SK-MEL-5 (cell line): ENCODE data around the gene LSP1. TPM values are rescaled to one million over a fixed set of nuclear protein-coding genes. Genes with fewer than 3 reads are reported as not detected.

Experiments
- DNase-seq: peaks from one replicate; pipeline ENCODE4 v3.0.0-alpha.2; 2016; ENCODE audit warnings: low read depth, low spot score
- in situ Hi-C: cut with HindIII; loops from 2 replicates; pipeline ENCODE4 v1.10.0; 2016; ENCODE audit warnings: low sequenced_read_pairs, high pct_unique_total_duplicates, low pct_unique_long_range_greater_than_20kb
- total RNA-seq: library from RNA; depleted of rRNA; stranded (reverse); fragments of >200 nt; shearing (Covaris generic); gene quantifications from 2 replicates; pipeline ENCODE4 v1.2.3, GENCODE V29; 2014

Gene LSP1
- total RNA-seq, 1 experiment from 2014 or later, result not detected

GRCh38 chr11:1832211-1832919 is 20.5 kb upstream of the LSP1 start:
- DNase-seq, result peak; percentile 24
- in situ Hi-C loops, result no loop called here

DNA sequence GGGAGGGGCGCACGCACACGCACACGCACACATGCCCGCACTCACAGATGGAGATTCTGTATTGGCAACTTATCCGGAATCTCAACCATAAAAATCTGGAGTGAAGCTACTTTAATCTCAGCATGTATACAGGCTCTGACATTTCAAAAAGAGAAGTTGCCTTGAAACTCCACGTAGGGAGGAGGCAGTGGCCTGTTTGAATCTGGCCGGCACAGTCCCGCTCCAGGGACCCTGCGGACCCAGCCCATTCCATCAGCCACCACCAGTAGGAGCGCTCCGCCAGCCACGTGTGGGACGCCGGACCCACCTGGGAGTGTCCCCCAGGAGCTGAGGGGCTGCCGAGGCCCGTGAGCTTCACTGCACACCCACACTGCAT is 20.0 kb upstream of the LSP1 start:
- in situ Hi-C loops, result no loop called here
- DNase-seq, result no peak

GRCh38 chr11:1834062-1834610 is 18.7 kb upstream of the LSP1 start:
- DNase-seq, result no peak
- in situ Hi-C loops, result no loop called here

DNA sequence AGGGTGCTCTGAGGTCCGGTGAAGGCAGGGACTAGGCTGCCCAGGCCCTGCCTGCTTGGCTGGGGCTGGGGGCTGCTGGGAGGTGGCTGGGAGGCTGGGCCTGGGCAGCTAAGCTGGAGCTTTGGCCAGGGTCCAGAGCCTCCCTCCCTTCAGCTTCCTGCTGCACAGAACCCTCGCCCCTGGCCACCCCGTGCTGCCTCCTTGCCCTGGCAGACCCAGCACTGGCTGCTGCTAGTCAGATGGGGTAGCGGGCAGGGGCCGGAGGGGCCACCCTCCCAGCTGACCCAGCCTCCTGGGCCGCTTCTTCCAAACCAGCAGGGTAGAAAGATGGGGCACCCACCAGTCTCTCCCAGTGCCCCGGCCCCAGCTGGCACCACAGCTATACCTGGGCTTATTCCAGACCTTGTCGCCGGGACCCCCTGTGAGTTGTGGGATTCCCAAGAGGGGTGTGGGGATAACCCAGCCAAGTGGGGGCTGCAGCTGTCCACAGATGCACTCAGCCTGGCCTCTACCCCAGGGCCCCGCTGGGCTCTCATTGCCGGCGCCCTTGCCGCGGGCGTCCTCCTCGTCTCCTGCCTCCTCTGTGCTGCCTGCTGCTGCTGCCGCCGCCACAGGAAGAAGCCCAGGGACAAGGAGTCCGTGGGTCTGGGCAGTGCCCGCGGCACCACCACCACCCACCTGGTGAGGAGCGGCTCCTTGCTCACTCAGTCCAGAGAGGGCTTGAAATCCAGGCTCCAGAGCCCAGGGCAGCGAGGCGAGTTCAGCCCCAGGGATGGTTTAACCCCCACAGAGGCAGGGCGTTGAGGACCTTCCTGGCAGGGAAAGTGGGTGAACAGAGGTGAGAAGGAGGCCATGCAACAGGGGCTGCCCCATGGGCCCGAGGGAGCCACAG is 17.9 kb upstream of the LSP1 start, which contains the start of gene SYT8:
SYT8 (plus strand) TSS at position 212 of the 892 bp plus-strand sequence; CDS start at position 328, 116 bp downstream.
- in situ Hi-C loops, result no loop called here
- no peak for DNase-seq

DNA sequence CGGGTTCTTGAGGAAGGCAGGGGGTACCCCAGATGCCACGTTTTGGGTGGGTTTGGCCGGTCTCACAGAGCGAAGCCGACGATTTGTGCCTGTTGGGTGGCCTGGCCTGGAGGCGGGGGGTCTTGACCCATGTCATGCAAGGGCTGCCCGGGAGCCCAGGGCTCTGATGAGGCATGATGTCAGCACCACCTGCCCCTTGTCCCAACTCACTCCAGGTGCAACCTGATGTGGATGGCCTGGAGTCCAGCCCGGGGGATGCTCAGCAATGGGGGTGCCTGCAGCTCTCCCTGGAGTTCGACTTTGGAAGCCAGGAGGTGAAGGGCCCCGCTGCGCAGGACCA is 17.2 kb upstream of the LSP1 start:
- in situ Hi-C loops, result no loop called here
- no peak for DNase-seq

DNA sequence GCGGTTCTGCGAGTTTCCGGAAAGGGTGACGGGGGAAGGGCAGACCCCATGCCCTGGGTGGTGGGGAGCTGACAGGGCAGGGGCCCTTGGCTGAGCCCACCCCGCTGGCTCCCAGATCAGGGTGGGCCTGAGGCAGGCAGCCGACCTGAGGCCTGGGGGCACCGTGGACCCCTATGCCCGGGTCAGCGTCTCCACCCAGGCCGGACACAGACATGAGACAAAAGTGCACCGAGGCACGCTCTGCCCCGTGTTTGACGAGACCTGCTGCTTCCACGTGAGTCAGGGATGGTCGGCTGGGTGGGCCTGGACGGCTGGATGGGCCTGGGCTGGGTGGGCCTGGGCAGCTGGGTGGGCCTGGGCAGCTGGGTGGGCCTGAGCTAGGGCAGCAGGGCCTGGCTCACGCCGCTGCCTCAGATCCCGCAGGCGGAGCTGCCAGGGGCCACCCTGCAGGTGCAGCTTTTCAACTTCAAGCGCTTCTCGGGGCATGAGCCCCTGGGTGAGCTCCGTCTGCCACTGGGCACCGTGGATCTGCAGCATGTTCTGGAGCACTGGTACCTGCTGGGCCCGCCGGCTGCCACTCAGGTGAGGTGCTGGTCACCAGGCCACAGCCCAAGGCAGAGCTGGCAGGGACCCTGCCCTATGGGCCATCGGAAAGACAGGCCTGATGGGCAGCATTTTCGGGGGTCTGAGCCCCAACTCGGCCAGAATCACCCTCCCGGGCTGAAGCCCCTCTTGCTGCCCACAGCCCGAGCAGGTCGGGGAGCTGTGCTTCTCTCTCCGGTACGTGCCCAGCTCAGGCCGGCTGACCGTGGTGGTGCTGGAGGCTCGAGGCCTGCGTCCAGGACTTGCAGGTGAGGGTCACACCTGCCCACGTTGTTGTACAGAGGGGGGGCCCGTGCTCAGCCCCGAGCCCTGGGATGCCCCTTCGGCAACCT is 16.6 kb upstream of the LSP1 start:
- in situ Hi-C loops, result no loop called here

GRCh38 chr11:1837171-1838076 is 15.5 kb upstream of the LSP1 start:
- in situ Hi-C loops, result no loop called here
- DNase-seq, result peak; percentile 52

More for the DNA sequence above, 16.6 kb upstream of the LSP1 start:
- DNase-seq, result no peak

DNA sequence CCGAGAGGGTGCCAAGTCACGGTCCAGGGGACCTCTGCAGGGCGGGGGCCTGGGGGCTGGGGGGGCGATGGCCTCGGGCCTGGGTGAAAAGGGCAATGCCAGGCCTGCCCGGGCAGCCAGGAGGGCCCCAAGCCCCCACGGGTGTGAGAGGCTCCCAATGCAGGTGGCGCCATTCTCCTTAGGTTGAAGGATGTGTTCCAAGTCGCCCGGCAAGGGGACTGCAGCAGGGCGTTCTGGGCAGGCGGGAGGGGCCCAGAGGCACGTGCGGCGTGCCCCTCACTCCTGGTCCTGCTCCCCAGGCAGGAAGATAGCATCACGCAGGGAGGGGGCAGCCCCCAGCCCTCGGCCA is 14.8 kb upstream of the LSP1 start:
- in situ Hi-C loops, result no loop called here
- DNase-seq, result no peak

DNA sequence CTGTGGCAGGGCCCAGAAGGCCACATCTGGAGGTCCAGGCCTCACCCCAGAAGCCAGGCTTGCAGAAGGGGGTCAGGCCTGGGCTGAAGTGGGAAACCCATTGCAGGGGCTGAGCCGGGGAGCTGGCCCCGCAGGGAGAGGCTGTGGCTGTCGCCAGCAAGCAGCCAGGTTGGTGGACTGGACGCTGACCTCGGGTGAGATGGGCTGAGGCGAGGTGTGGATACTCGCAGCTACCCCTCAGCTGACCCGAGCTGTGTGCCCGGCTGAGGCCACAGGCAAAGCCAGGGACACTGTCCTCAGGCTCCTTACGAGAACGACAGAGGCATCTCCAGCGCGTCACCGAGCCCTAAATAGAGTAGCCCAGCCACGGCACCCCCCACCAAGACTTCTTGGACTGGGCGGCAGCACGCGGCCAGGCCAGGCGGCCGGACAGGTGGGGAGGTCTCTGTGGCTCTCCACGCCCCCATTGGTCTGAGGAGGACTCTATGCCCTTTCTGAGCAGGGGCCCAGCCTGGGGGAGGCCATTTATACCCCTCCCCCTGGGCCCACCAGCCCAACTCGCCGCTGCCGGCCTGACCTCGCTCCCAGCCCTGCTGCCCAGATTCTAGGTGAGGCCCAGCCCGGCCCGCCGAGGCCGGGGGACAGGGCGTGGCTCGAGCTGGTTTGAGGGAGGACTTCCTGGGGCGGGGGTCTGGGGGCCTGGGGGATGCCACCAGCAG is 14.3 kb upstream of the LSP1 start, which contains the start of gene TNNI2:
TNNI2 (plus strand) TSS at position 556 of the 719 bp plus-strand sequence. CDS start 716 bp downstream, outside the sequence.
- no peak for DNase-seq
- in situ Hi-C loops, result no loop called here

DNA sequence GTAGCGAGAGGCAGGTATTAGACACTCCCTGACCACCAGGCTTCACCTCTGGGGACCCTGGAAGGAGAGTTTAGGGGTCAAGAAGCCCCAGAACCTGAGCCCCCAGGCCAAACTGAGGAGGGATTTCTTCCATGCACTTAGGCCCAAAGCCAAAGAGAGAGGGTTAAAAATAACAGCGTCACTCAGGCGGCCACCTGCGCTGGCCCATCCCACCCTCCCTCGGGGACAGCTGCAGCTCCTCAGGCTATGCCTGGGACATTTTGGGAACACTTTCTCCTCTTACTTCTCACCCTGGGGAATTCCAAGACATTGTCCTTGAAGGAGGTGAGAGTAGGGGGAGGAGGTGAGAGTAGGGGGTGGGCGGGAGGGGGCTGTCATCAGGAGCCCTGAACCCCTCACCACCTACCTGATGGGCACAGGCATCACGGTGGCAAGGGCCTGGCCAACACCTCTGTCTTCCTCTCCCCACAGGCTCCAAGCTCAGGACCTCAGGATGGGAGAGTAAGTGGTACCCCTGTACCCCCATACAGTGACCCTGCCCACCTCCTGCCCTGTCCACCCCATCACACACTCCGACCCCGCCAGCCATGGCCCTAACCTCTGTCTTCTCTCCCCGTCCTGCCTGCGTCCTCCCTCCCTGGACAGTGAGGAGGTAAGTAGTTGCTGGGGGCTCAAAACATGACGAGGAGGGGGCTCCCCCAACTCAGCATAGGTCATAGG is 13.5 kb upstream of the LSP1 start:
- in situ Hi-C loops, result no loop called here
- DNase-seq, result no peak

DNA sequence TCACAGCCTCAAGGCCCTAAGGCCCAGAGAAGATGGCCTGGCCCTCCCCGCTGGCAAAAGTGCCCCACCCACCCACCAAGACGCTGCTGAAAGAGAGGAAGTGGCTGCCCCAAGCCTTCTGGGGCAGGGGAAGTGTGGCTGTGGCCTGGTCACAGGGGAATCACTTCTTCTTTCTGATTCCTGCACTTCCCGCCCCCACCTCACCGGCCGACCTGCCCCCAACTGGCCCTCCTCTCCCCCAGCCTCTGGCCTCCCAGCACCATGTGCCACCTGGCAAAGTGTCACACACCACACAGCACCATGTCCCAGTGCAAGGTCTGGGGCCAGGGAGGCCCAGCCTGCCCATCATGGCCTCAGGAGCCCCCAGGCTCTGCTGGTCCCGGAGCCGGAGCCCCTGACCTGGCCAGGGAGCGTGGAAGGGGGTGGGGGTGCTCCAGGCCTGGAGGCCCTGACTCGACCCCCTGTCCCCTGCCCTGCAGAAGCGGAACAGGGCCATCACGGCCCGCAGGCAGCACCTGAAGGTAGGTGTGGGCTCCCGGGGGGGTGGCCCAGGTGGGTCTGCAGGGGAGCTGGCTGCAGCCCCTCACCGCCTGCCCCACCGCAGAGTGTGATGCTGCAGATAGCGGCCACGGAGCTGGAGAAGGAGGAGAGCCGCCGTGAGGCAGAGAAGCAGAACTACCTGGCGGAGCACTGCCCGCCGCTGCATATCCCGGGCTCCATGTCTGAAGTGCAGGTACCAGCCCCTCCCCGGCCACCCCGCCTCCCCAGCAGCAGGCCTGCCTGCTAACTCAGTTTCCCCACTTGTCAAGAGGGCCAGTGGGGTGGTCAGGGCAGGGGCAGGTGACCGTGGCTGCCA is 12.7 kb upstream of the LSP1 start:
- DNase-seq, result no peak
- in situ Hi-C loops, result no loop called here

GRCh38 chr11:1840780-1841480 is 12.0 kb upstream of the LSP1 start:
- in situ Hi-C loops, result no loop called here

GRCh38 chr11:1841511-1842148 is 11.3 kb upstream of the LSP1 start:
- no peak for DNase-seq
- in situ Hi-C loops, result no loop called here

More at GRCh38 chr11:1840780-1841480, 12.0 kb upstream of the LSP1 start:
- DNase-seq, result no peak
